Smooth muscle cell (in vitro differentiated cells): ENCODE measurements around the gene RBM7. TPM values are rescaled to one million over a fixed set of nuclear protein-coding genes. Genes with fewer than 3 reads are reported as not detected.

Source experiments
- DNase-seq: peaks from one replicate; lab custom pipeline; 2025; ENCODE audit not compliant: unreplicated experiment; lab: John Stamatoyannopoulos, UW
- H2AFZ ChIP-seq: fragments of 200-600 bp; sonication (generic); 2 replicates; pipeline ENCODE4 v1.6.0; 2016; ENCODE audit warnings: antibody characterized with exemption, low read depth, mild to moderate bottlenecking
- H3F3A ChIP-seq: fragments of 200-600 bp; sonication (generic); 2 replicates; pipeline ENCODE4 v1.6.0; 2017; ENCODE audit warnings: antibody characterized with exemption, low read depth
- H3K27ac ChIP-seq: fragments of 200-600 bp; sonication (generic); 2 replicates; pipeline ENCODE4 v1.5.1; 2016; ENCODE audit warnings: low read depth, mild to moderate bottlenecking
- H3K27me3 ChIP-seq: fragments of 200-600 bp; sonication (generic); 2 replicates; pipeline ENCODE4 v1.6.1; 2016; ENCODE audit warnings: low read depth, mild to moderate bottlenecking
- H3K36me3 ChIP-seq: fragments of 200-600 bp; sonication (generic); 2 replicates; pipeline ENCODE4 v1.5.1; 2016; ENCODE audit warnings: low read depth
- H3K4me1 ChIP-seq: fragments of 200-600 bp; sonication (generic); 2 replicates; pipeline ENCODE4 v1.5.1; 2016; ENCODE audit warnings: low read depth
- H3K4me2 ChIP-seq: fragments of 200-600 bp; sonication (generic); 2 replicates; pipeline ENCODE4 v1.6.0; 2016; ENCODE audit warnings: mild to moderate bottlenecking
- H3K4me3 ChIP-seq: fragments of 200-600 bp; sonication (generic); 2 replicates; pipeline ENCODE4 v1.5.1; 2016; ENCODE audit warnings: mild to moderate bottlenecking
- H3K79me2 ChIP-seq: fragments of 200-600 bp; sonication (generic); 2 replicates; pipeline ENCODE4 v1.6.0; 2016; ENCODE audit warnings: low read depth, mild to moderate bottlenecking
- H3K9ac ChIP-seq: fragments of 200-600 bp; sonication (generic); 2 replicates; pipeline ENCODE4 v1.6.0; 2016; ENCODE audit warnings: low read depth
- H3K9me3 ChIP-seq: fragments of 200-600 bp; sonication (generic); replicated peaks from 2 replicates; pipeline ENCODE4 v1.5.1; 2016; ENCODE audit warnings: low read depth
- H4K20me1 ChIP-seq: fragments of 200-600 bp; sonication (generic); 2 replicates; pipeline ENCODE4 v1.6.0; 2016; ENCODE audit warnings: low read depth
- CTCF ChIP-seq: fragments of 200-600 bp; sonication (generic); IDR thresholded peaks from 2 replicates; pipeline ENCODE4 v1.5.1; 2017; ENCODE audit warnings: borderline replicate concordance, mild to moderate bottlenecking, antibody characterized with exemption; ENCODE audit not compliant: insufficient read depth, poor library complexity, severe bottlenecking
- WGBS: methylation state at CpG from one replicate; pipeline ENCODE4 v1.1.7; 2016; ENCODE audit warnings: low lambda C conversion rate; 5-methylcytosine and 5-hydroxymethylcytosine counted together
- polyA plus RNA-seq: library from polyadenylated mRNA; unstranded; fragments of >200 nt; fragmentation: Nextera tagmentation; extraction: Ambion mirVana; gene quantifications from 2 replicates; pipeline ENCODE4 v1.2.1, GENCODE V29; 2016
- total RNA-seq: library from RNA; depleted of rRNA; stranded (reverse); fragments of >200 nt; gene quantifications from 2 replicates; pipeline ENCODE4 v1.2.3, GENCODE V29; 2014

RBM7 gene
- total and polyA plus RNA-seq, 2 experiments from 2014 or later: 47.1 to 90.9 TPM

- no peak for TF ChIP-seq CTCF
- 88% methylated on average over 2 of the region's 2 CpGs for WGBS
- peak overlapping the region; percentile 90 for H3K4me2 ChIP-seq
Measured at GRCh38 chr11:114397349-114397982, 3.0 kb upstream of the RBM7 start.

GRCh38 chr11:114398303-114398920 lies 2.1 kb upstream of the RBM7 start:
- Histone ChIP-seq H3K27ac (peak overlapping the region; percentile 99), H3K79me2 (peaks cover 39% of the 10 kb centered on the region), H3K9ac (peak overlapping the region; percentile 97)

More at GRCh38 chr11:114397349-114397982, 3.0 kb upstream of the RBM7 start:
- Histone ChIP-seq H3K9me3 (no peaks in the 10 kb centered on the region), H3K27me3 (no peaks in the 10 kb centered on the region), H3K27ac (no peak overlapping the region), H3K9ac (no peak overlapping the region), H3K4me3 (no peak overlapping the region), H4K20me1 (peaks cover 10% of the 10 kb centered on the region), H3F3A (no peaks in the 10 kb centered on the region), H3K4me1 (peaks cover 21% of the 10 kb centered on the region), H2AFZ (no peak overlapping the region), H3K36me3 (no peaks in the 10 kb centered on the region), H3K79me2 (peaks cover 29% of the 10 kb centered on the region)
- no peak for DNase-seq

GRCh38 chr11:114399490-114400215 lies 813 bp upstream of the RBM7 start:
- H3K36me3 ChIP-seq: no peaks in the 10 kb centered on the region
- DNase-seq: no peak
- H3F3A ChIP-seq: peaks cover 2% of the 10 kb centered on the region
- H3K9me3 ChIP-seq: no peaks in the 10 kb centered on the region
- peak overlapping the region; percentile 97 for H3K9ac ChIP-seq
- peak overlapping the region; percentile 90 for H3K4me2 ChIP-seq
- H3K27me3 ChIP-seq: no peaks in the 10 kb centered on the region
- peak overlapping the region; percentile 41 for H2AFZ ChIP-seq
- WGBS: 2% methylated on average over 29 of the region's 29 CpGs
- peak overlapping the region; percentile 74 for H3K4me3 ChIP-seq
- peaks cover 21% of the 10 kb centered on the region for H3K4me1 ChIP-seq
- peaks cover 51% of the 10 kb centered on the region for H3K79me2 ChIP-seq
- peaks cover 32% of the 10 kb centered on the region for H4K20me1 ChIP-seq
- no peak for TF ChIP-seq CTCF
- H3K27ac ChIP-seq: peak overlapping the region; percentile 99

More at GRCh38 chr11:114398303-114398920, 2.1 kb upstream of the RBM7 start:
- H3K4me1 ChIP-seq: peaks cover 21% of the 10 kb centered on the region
- peak overlapping the region; percentile 90 for H3K4me2 ChIP-seq
- no peaks in the 10 kb centered on the region for H3K9me3 ChIP-seq
- peak overlapping the region; percentile 74 for H3K4me3 ChIP-seq
- H4K20me1 ChIP-seq: peaks cover 20% of the 10 kb centered on the region
- no peak for TF ChIP-seq CTCF
- H3K27me3 ChIP-seq: no peaks in the 10 kb centered on the region
- no peak overlapping the region for H2AFZ ChIP-seq
- DNase-seq: no peak
- no peaks in the 10 kb centered on the region for H3F3A ChIP-seq
- 72% methylated on average over 4 of the region's 4 CpGs for WGBS
- H3K36me3 ChIP-seq: no peaks in the 10 kb centered on the region
